ENCODE data around the gene DDIAS.
"Not testable (repeated sequence)": the region's sequence is repeated elsewhere in the genome, so short reads cannot be mapped to it uniquely, and the experiment has no call there.

The DDIAS gene, protein sequence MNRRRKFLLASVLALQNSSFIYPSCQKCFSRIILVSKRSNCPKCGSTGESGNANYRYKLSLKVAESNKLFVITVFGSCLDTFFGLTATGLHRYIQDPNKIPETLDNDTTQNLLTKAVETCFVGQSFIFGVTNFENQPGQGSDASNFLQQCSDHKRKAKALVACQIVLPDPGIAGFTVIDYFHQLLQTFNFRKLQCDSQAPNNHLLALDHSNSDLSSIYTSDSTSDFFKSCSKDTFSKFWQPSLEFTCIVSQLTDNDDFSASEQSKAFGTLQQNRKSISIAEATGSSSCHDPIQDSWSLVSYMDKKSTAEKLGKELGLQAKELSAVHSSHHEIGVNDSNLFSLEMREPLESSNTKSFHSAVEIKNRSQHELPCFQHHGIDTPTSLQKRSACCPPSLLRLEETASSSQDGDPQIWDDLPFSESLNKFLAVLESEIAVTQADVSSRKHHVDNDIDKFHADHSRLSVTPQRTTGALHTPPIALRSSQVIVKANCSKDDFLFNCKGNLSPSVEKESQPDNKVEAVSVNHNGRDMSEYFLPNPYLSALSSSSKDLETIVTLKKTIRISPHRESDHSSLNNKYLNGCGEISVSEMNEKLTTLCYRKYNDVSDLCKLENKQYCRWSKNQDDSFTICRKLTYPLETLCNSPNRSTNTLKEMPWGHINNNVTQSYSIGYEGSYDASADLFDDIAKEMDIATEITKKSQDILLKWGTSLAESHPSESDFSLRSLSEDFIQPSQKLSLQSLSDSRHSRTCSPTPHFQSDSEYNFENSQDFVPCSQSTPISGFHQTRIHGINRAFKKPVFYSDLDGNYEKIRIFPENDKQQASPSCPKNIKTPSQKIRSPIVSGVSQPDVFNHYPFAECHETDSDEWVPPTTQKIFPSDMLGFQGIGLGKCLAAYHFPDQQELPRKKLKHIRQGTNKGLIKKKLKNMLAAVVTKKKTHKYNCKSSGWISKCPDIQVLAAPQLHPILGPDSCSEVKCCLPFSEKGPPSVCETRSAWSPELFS

DNA sequence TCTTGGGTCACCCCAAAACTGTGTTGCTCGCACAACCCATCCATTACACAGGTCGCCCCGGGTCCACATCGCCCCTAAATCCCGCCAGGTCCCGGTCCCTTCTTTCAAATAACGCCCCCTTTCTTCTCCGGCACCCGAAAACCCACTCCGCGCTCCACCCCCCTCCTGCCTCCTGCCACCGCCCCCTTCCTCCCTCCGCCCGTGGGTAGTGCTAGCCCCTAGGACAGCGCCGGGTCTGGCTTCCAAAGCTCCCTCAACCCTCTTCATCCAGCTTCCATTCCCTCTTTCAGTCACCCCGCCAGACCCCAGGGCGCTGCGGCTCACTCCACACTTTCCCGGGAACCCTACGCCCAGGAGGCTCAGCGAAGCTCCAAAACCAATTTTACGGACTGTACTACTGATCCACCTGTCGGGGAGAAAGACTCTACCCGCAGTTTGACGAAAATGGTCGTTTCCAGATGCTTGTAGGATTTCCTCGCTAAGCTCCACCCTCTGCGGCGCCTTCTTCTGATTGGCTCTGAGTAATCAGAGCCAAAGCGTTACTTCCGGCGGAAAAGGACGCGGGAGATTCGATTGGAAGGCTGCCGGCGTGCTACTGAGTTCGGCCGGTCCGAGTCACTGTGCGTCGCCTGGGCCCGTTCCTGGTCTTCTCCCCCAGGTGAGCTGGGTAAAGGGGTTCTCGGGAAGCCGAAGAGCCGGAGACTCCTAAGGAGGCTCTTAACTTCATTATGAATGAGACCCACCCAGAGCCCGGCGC, at the start of gene DDIAS:
TSS of gene DDIAS (plus strand) at position 572 of the 757 bp plus-strand sequence. CDS start 13,003 bp downstream, outside the sequence.
- DNase-seq: peak; percentile 24

DNA sequence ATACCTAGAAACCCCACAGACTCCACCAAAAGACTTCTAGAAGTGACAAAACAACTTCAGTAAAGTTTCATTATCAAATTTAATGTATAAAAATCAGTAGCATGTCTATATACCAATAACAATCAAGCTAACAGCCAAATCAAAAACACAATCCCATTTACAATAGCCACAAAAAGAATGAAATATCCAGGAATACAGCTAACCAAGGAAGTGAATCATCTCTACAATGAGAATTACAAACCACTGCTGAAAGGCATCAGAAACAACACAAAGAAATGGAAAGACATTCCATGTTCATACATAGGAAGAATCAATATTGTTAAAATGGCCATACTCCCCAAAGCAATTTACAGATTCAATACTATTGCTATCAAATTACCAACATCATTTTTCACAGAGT, 47.3 kb upstream of the DDIAS start:
- no peak for DNase-seq

DNA sequence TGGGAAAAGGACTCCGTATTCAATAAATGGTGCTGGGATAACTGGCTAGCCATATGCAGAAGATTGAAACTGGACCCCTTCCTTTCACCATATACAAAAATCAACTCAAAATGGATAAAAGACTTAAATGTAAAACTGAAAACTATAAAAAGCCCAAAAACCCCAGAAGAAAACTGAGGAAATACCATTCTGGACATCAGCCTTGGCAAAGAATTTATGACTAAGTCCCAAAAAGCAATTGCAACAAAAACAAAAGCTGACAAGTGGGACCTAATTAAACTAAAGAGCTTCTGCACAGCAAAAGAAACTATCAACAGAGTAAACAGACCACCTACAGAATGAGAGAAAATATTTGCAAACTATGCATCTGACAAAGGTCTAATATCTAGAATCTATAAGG, 46.6 kb upstream of the DDIAS start:
- not testable (repeated sequence) for DNase-seq

DNA sequence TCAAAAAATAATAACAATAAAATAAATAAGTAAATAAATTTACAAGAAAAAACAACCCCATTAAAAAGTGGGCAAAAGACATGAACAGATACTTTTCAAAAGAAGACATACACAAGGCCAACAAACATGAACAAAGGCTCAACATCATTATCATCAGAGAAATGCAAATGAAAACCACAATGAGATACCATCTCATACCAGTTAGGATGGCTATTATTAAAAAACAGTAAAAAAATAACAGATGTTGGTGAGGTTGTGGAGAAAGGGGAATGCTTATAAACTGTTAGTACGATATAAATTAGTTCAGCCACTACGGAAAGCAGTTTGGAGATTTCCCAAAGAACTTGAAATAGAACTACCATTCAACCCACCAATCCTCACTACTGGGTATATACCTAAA, 45.9 kb upstream of the DDIAS start:
- DNase-seq: no peak

DNA sequence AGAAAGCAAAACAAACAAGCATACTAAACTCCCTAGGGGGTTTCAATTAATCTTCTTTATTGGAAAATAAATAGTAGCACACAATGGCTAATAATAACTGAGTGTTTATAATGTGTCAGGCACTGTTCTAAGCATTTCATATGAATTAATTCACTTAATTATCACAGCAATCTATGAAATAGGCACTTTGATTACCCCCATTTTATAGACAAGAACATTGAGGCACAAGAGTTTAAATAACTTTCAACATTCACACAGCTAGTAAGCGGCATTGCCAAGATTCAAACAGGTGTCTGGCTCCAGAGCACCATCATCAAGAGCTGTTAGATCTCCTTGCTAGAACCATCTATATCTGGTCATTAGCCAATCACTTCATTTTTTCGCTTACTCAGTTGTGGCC, 44.4 kb upstream of the DDIAS start:
- DNase-seq: no peak

DNA sequence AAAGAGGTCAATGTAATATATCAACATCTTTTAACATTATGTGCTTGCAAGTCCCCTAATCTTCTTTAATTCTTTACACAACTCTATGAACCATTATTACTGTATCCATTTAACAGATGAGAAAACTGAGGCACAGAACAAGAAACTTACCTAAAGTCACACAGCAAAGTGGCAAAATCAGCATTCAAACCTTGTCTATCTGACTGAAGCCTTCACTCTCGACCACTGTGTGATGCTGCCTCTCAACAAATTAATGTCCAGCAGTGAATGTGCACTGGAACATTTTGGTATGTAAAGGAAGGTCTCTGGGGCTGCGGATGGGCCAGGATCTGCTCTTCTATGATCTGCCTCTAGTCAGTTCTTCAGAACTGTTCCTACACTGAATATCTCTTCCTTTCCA, 43.4 kb upstream of the DDIAS start:
- no peak for DNase-seq

DNA sequence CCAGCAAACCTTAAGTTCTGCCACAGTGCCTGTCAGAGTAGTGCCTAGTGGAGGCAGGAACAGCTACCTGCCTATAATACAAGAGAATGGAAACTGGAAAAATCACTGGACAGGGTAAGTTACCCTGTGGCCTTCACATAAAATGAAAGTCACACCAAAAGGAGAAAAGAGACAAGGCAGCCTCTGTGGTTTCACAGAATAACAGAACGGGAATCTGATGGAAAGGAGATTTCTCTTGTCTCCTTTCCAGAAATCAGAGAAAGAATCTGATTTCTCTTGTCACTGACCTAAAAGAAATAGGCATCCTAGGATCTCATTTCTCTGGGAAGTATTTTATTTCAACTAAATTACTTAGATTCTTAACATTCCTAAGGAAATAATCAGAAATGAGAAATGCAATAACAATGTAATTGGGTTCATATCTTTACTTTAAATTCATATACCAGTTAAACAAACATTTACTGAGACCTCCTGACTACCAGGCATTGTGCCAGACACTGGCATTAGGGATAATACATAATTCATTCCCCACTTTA, 42.9 kb upstream of the DDIAS start:
- DNase-seq: no peak

DNA sequence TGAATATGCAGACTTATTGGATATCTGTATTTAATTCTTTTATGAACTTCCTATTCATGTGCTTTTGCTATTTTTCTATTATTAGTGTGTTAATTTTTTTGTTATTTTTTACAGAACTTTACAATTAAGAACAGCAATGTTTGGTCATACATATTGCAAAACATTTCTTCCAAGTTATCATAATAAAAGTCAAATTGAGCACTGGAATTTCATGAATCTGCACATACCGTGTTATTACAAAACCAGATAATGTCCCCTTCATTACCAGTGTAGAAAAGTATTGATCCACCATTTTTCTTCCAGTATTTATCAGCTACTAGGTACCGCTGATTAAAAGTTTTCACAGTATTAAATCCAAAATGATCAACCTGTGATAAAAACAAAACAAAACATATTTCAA, 41.8 kb upstream of the DDIAS start:
- DNase-seq: no peak

DNA sequence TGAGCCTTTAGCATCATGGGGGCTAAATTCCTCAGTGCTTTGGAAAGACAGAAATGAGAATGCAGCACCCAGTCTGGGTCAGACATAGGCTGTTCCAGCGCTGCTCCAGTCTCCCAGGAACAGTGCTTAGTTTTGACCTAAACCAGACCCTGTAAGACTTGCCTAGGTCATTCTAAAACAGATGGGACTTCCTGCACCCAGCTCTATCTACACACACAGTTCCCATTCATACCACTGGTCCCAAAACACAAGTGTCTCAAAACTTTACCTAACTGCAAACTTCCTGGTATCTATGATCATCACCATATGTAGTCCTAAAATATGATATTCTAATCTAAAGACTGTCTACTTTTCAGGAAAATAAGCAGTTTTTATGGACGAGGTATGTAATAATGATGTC, 39.2 kb upstream of the DDIAS start:
- DNase-seq: no peak

DNA sequence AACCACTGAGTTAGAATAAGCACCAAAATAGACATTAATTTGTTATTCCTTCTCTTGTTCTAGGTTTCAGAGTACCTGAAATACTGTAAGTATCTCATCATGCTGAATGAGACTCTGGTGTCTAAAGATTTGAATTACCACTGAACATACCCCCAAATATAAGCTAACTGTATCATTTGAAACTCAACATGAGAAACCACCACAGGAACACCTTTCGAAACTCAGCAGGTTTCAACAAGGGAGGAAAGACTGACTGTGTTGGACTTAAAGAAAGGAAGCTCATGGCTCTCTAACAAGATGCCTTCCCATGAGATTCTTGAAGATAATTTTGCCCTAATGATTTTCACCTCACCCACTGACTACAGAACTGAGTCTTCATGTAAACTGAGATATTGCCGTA, 38.3 kb upstream of the DDIAS start:
- no peak for DNase-seq

DNA sequence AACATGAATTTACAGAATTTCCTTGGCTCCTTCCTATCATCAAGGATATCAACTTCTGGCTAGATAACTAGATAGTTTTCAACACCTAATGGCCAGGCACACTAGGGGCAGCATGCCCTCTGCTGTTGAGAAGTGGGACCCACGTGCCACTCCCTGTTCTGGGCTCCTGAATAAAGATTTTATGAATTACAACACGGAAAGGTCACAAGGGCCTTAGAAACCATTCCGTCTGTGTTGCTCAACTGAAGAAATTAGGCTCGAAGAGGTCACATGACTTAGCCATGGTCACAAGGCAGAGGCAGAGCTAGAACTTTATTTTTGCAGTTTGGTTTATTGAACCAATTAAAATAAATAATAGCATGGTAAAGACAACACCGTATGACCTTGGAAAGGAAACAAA, 37.3 kb upstream of the DDIAS start:
- no peak for DNase-seq

DNA sequence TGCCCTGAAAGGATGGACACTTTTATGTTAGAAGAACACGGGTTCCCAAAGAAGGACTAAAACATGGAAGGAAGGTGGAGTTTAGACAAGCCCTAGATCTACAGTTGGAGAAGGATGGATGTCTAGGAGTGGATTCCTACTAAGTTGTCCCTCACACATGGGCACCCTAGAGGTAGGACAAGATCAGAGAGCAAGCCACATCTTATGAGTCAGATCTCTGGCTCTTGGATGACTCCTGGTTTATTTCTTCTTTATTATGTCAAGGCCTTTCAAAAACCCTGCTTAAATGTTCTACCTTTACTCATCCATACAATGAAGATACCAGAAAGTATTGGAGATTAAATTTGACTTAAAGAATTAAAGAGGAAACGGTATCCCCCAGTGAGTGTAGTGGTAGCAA, 35.7 kb upstream of the DDIAS start:
- DNase-seq: no peak

DNA sequence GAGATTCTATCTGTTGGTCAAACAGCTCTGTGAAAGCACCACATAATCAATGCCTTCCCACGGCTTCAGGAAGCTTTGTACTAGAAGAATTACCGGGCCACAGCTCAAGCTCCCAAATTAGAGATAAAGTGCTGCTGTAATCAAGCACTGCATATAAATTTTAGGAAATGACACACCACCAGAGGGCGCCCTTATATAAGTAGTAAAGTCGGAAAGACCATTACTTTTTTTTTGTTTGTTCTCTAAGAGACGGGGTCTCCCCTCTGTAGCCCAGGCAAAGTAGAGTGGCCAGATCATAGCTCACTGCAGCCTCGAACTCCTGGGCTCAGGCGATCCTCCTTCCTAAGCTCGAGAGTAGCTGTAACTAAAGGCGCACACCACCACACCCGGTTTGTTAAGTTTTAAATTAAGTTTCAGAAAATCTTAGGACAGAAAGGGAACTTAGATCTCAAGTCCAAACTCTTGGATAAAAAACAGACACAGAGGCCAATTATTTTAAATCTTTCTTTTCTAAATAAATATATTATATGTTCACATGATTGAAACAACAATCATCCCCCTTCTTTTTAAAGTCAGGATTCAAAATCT, 33.9 kb upstream of the DDIAS start:
- no peak for DNase-seq

DNA sequence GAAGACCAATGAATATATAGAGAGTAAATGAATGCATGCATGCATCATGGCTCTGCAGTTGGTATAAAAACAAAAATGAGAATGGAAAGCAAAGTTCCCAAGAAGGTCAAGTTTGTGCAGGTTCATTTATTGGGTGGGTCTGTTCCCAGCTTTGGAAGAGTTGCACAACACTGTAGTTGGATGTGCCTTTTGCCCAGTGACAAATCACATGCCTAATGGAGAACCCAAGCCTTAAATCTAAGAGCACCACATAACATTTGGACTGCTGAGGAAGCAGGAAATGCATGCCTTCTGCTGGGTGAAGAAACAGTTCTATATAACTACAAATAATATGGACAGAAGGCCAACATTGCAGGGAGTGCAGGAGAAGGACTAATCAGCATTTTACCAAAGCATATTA, 31.9 kb upstream of the DDIAS start:
- no peak for DNase-seq

DNA sequence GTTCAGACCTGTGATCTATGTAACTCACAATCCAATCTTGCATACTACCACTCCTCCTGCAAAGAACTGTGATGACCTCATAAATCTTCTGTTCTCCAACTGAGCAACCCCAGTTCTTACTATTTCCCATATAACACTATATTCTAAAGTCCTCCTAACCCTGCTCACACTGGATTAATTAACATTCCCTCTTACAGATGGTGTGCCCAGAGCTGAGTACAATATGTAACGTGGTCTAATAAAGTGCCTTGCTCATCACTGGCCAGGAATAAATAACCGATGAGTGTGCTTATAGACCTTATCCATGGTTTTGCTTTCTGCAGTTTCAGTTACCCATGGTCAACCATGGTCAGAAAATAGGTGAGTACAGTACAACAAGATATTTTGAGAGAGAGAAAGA, 29.9 kb upstream of the DDIAS start:
- DNase-seq: no peak

DNA sequence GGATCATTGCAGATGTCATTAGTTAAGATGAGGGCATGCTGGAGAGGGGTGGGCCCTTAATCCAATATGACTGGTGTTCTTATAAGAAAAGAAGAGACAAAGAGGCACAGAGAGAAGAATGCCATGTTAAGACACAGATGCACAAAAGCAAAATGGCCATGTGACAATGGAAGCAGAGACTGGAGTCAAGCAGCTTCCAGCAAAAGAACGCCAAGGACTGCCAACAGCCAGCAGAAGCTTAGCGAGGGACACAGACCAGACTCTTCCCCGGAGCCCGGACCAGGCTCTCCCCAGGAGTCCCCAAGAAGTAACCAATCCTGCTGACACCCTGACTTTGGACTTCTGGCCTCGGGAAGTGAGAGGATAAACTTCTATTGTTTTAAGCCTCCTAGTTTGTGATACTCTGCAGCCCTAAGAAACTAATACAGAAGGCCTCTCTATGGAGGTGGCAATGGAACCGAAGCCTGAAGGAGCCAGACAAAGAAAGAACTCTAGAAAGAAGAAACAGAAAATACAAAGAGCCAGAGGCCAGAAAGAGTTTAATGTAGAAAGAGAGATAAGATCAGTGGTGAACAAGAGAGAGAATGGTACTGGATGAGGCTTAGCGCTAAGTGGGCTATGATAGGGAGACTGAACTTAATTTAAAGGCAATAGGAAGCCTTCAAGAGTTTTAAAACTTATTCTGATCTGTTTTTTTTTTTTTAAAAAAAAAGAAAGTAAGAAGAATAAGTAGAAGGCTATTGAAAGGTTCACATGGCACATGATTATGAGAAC, 29.0 kb upstream of the DDIAS start:
- DNase-seq: no peak

DNA sequence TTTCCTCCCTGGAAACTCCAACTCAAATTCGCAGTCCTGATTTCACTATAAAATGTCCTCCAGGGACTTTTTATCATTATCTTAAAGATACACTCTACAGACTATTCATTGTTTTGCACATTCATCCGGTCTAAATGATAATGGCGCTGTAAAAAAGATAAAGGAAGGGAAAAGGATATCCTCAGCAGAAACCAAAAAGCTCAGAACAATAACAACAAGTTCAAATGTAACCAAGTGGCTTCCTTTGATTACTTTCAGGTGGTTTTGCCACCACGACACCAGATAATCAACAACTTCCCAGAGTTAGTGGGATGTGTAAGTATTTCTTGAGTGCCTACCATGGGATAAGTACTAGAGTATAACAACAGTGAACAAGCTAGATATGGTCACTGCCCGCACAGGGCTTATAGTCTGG, 27.6 kb upstream of the DDIAS start:
- DNase-seq: no peak

DNA sequence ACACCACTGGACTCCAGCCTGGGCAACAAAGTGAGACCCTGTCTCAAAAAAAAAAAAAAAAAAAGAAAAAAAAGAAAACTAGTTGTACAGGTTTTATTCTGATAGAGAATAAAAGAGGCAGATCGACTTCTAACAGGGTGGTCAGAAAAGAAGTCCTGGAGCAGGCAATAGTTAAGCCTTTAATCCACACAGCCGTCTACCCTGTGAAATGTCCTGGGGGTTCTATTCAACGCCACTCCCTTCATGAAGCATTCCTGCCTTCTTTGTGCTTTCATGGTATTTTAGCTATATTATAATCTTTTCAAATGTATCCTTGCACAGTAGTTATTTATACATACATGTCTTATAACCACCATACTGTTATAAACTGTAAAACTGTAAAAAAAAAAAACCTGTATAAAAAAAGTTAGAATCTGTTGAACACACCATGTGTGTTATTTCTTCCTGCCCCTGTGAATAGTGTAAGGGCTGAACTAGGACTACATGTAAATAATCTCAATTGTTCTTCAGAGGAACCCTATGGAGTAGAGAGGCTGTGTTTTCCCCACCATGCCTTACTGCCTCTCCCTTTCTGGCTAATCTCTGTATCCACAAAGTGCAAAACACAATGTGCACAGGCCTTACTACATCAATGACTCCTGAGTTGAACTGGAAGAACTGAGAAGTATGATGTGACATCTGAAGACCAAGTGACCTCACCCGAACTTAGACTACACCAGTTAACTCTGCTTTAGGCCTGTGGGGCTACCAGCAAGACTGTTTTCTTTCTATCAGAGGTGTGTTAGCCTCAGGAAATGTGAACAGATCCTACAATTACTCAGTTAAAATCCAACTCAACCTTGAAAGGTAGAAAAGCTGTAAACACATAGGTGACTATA, 26.7 kb upstream of the DDIAS start:
- no peak for DNase-seq

DNA sequence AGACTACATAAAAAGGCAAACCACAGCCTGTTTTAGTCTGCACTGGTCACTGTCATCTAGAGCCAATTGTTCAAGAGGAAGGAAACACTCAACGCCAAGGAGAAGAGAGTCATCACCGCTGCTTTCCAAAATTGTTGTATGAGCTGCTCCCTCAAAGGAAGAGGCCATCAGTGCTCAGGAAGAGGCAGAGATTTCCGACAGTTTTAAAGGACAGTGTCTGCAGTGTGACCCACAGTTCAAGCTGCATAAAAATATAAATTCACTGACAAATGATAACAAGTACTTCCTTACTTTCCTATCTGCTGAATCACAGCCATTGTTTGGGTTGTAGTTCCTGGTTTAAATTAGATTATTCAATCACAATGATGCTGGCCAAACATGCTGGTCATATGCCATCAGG, 17.7 kb upstream of the DDIAS start:
- no peak for DNase-seq

DNA sequence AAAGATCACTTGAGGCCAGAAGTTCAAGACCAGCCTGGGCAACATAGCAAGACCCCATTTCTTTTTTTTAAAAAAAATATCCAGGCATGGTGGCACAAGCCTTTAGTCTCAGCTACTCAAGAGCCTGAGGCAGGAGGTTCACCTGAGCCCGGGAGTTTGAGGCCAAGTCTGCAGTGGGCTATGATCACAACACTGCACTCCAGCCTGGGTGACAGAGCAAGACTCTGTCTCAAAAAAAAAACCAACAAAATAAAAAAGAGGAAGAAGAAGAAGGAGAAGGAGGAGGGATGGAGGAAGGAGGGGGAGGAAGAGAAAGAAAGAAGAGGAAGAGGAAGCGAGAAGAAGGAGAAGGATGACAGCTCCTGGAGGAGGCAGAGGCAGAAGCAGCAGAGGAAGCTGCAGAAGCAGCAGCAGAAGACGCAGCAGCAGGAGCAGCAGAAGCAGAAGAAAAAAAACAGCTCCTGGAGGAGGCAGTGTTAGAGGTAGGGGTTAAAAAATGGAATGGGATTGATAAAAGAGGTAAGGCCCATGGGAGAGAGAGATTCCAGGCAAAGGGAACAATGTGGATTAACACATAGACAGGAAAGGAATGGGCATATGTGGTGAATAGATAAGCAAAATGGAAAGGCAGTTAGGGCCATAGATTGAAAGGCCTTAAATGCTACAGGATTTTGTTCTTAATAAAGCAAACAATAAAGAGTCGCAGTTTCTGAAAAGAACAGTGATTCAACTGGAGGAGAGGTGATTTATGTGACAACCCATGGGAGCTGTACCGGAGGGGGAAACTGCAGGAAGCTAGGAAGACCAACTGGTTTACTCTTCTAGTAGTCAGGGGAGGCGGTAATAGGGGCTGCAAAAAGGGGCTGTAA, 12.2 kb upstream of the DDIAS start:
- DNase-seq: no peak

Data from cortex of kidney (tissue), 1 donor.